ENCODE measurements around the gene ADCY2. TPM values are rescaled to one million over a fixed set of nuclear protein-coding genes. Genes with fewer than 3 reads are reported as not detected.

Gene ADCY2
- total RNA-seq, 6 experiments from 2014 or later = 0.93 TPM; not detected in 5

DNA sequence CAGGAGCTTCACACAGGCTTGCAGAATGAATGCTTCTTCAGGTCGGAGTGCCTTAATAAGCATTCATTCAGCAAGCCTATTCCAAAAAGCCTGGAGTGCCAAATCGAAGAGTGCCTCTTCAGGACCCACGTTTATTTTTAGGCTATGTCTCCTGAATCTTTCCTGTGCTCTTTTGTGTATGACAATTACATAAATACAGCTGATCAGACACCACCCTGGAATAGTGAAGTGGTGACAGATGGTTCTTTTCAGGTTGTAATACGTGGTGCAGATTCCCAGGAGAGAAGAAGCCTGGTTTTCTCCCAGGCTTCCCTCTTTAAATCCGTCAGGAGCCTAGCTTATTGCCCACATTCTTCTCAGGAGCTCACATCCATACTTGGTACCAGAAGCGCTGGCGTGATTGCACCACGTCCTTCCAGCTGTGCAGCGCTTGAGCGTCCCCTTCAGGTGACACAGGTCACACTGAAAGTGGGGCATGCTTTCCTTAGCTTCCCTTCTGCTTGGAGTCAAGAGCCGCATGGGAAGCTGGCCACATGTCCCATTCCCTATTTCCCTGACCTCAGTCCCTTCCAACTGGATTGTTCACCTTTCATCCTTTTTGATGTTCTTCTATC lies 123.1 kb downstream of the ADCY2 start:
- H3K36me3 ChIP-seq = no peaks in the 10 kb centered on the region
- WGBS (ENCODE audit: insufficient coverage, low coverage, low lambda C conversion rate, missing lambda C conversion rate) = 36% methylated on average over 8 of the region's 11 CpGs
- no peak for TF ChIP-seq POLR2A (IDR thresholded peaks at IDR 0.05)
- TF ChIP-seq, protein P1, sequence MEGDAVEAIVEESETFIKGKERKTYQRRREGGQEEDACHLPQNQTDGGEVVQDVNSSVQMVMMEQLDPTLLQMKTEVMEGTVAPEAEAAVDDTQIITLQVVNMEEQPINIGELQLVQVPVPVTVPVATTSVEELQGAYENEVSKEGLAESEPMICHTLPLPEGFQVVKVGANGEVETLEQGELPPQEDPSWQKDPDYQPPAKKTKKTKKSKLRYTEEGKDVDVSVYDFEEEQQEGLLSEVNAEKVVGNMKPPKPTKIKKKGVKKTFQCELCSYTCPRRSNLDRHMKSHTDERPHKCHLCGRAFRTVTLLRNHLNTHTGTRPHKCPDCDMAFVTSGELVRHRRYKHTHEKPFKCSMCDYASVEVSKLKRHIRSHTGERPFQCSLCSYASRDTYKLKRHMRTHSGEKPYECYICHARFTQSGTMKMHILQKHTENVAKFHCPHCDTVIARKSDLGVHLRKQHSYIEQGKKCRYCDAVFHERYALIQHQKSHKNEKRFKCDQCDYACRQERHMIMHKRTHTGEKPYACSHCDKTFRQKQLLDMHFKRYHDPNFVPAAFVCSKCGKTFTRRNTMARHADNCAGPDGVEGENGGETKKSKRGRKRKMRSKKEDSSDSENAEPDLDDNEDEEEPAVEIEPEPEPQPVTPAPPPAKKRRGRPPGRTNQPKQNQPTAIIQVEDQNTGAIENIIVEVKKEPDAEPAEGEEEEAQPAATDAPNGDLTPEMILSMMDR (IDR thresholded peaks at IDR 0.05) = no peak
- H3K9me3 ChIP-seq = no peaks in the 10 kb centered on the region
- H3K4me3 ChIP-seq = no peak overlapping the region
- no peak overlapping the region for H3K27ac ChIP-seq
- no peaks in the 10 kb centered on the region for H3K4me1 ChIP-seq
- no peaks in the 10 kb centered on the region for H3K27me3 ChIP-seq
- ATAC-seq (no peak), DNase-seq (no peak)
- intact Hi-C loops (cut with DNase I) = no loop called here

DNA sequence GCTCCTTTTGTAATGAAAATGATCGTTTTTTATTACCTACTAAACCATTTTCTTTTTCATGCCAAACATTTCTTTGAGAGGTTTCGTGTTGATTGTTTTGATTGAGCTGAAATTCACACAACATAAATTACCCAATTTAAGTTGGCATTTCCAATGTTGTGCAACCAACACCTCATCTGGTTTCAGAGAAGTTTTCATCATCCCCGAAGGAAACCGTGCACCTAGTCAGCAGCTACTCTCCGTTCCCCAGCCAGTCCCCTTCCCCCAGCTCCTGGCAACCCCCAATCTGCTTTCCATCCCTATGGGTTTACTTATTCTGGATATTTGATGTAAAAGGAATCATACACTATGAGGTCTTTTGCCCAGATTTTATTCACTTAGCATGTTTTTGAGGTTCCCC lies 123.6 kb downstream of the ADCY2 start:
- intact Hi-C loops (cut with DNase I) = no loop called here
- TF ChIP-seq, protein P1 (IDR thresholded peaks at IDR 0.05) = no peak
- no peak for TF ChIP-seq POLR2A (IDR thresholded peaks at IDR 0.05)

GRCh38 chr5:7529880-7530279 lies 133.9 kb downstream of the ADCY2 start:
- H3K4me1 ChIP-seq = no peaks in the 10 kb centered on the region
- DNase-seq = no peak
- no peaks in the 10 kb centered on the region for H3K36me3 ChIP-seq
- H3K27ac ChIP-seq = no peak overlapping the region
- no peaks in the 10 kb centered on the region for H3K9me3 ChIP-seq
- H3K27me3 ChIP-seq = no peaks in the 10 kb centered on the region
- ATAC-seq = no peak
- no peak for TF ChIP-seq POLR2A (IDR thresholded peaks at IDR 0.05)
- TF ChIP-seq, protein P1 (IDR thresholded peaks at IDR 0.05) = no peak
- H3K4me3 ChIP-seq = no peak overlapping the region
- intact Hi-C loops (cut with DNase I) = no loop called here

More for the DNA sequence above, 123.6 kb downstream of the ADCY2 start:
- Histone ChIP-seq H3K4me3 (no peak overlapping the region), H3K27me3 (no peaks in the 10 kb centered on the region), H3K27ac (no peak overlapping the region), H3K4me1 (no peaks in the 10 kb centered on the region), H3K9me3 (no peaks in the 10 kb centered on the region), H3K36me3 (no peaks in the 10 kb centered on the region)
- DNase-seq = no peak
- no peak for ATAC-seq
- 38% methylated on average over 5 of the region's 5 CpGs for WGBS (ENCODE audit: insufficient coverage, low coverage, low lambda C conversion rate, missing lambda C conversion rate)

- Histone ChIP-seq H3K36me3 (no peaks in the 10 kb centered on the region), H3K4me1 (no peaks in the 10 kb centered on the region), H3K27me3 (no peaks in the 10 kb centered on the region), H3K9me3 (no peaks in the 10 kb centered on the region), H3K4me3 (no peak overlapping the region), H3K27ac (no peak overlapping the region)
- intact Hi-C loops (cut with DNase I) = no loop called here
- DNase-seq (no peak), ATAC-seq (no peak)
- WGBS (ENCODE audit: insufficient coverage, low coverage, low lambda C conversion rate, missing lambda C conversion rate) = no CpG with 5 or more reads among the region's 1 CpG
- no peak for TF ChIP-seq POLR2A (IDR thresholded peaks at IDR 0.05)
- TF ChIP-seq, protein P1 (IDR thresholded peaks at IDR 0.05) = no peak
Observed at GRCh38 chr5:7533941-7534340, 138.0 kb downstream of the ADCY2 start.

- TF ChIP-seq, protein P1 (IDR thresholded peaks at IDR 0.05) = no peak
- no peak for TF ChIP-seq POLR2A (IDR thresholded peaks at IDR 0.05)
- H3K4me3 ChIP-seq = no peak overlapping the region
- no peaks in the 10 kb centered on the region for H3K36me3 ChIP-seq
- intact Hi-C loops (cut with DNase I) = no loop called here
- ATAC-seq (no peak), DNase-seq (no peak)
- WGBS (ENCODE audit: insufficient coverage, low coverage, low lambda C conversion rate, missing lambda C conversion rate) = 54% methylated on average over 3 of the region's 3 CpGs
- no peaks in the 10 kb centered on the region for H3K9me3 ChIP-seq
- no peak overlapping the region for H3K27ac ChIP-seq
- no peaks in the 10 kb centered on the region for H3K4me1 ChIP-seq
- H3K27me3 ChIP-seq = no peaks in the 10 kb centered on the region
Observed at GRCh38 chr5:7534505-7534904, 138.6 kb downstream of the ADCY2 start.

All from right lobe of liver (tissue), 6 donors.